Loucy (cell line): Measurements from ENCODE around the gene OR56A3.

Experiments used
- H2AFZ ChIP-seq: fragments of 200-600 bp; sonication (generic); 2 replicates; pipeline ENCODE4 v1.6.0; 2016; ENCODE audit warnings: antibody characterized with exemption, mild to moderate bottlenecking, low read length, moderate library complexity
- H3F3A ChIP-seq: fragments of 200-600 bp; 2 replicates; pipeline ENCODE4 v1.6.0; 2016; ENCODE audit warnings: antibody characterized with exemption, low read depth, mild to moderate bottlenecking
- H3K27me3 ChIP-seq: fragments of 200-600 bp; sonication (generic); 2 replicates; pipeline ENCODE4 v1.6.1; 2014; ENCODE audit warnings: low read length, mild to moderate bottlenecking; ENCODE audit not compliant: insufficient read depth, poor library complexity, severe bottlenecking
- H3K36me3 ChIP-seq: fragments of 200-600 bp; sonication (generic); 2 replicates; pipeline ENCODE4 v1.6.1; 2016; ENCODE audit warnings: low read length; ENCODE audit not compliant: insufficient read depth
- H3K4me1 ChIP-seq: fragments of 200-600 bp; sonication (generic); 2 replicates; pipeline ENCODE4 v1.5.1; 2014; ENCODE audit warnings: low read length, mild to moderate bottlenecking; ENCODE audit not compliant: insufficient read depth, poor library complexity, severe bottlenecking
- H3K4me2 ChIP-seq: fragments of 200-600 bp; sonication (generic); 2 replicates; pipeline ENCODE4 v1.6.0; 2014; ENCODE audit warnings: antibody characterized with exemption, low read length, low read depth, mild to moderate bottlenecking; ENCODE audit not compliant: poor library complexity, severe bottlenecking
- H3K4me3 ChIP-seq: fragments of 200-600 bp; sonication (generic); 2 replicates; pipeline ENCODE4 v1.5.1; 2014; ENCODE audit warnings: low read length, mild to moderate bottlenecking, mixed read lengths; ENCODE audit not compliant: poor library complexity, severe bottlenecking
- H3K79me2 ChIP-seq: fragments of 200-600 bp; sonication (generic); 2 replicates; pipeline ENCODE4 v1.6.1; 2014; ENCODE audit warnings: low read length; ENCODE audit not compliant: insufficient read depth
- H3K9ac ChIP-seq: fragments of 200-600 bp; sonication (generic); 2 replicates; pipeline ENCODE4 v1.6.0; 2014; ENCODE audit warnings: mild to moderate bottlenecking, low read depth, low read length, moderate library complexity; ENCODE audit not compliant: poor library complexity, severe bottlenecking
- H3K9me2 ChIP-seq: fragments of 200-600 bp; sonication (generic); replicated peaks from 2 replicates; pipeline ENCODE4 v1.6.1; 2016; ENCODE audit warnings: low read depth, low read length, mixed read lengths
- H3K9me3 ChIP-seq: fragments of 200-600 bp; sonication (generic); 2 replicates; pipeline ENCODE4 v1.6.1; 2014; ENCODE audit warnings: mild to moderate bottlenecking, antibody characterized with exemption, low read length, low read depth; ENCODE audit not compliant: insufficient read depth
- H4K20me1 ChIP-seq: fragments of 200-600 bp; sonication (generic); 2 replicates; pipeline ENCODE4 v1.6.0; 2014; ENCODE audit warnings: antibody characterized with exemption, low read length, mild to moderate bottlenecking; ENCODE audit not compliant: insufficient read depth, poor library complexity, severe bottlenecking
- CTCF ChIP-seq: fragments of 200-600 bp; sonication (generic); conservative IDR thresholded peaks from 2 replicates; pipeline ENCODE4 v1.5.1; 2014; ENCODE audit warnings: mild to moderate bottlenecking, antibody characterized with exemption, low read length
- EZH2phosphoT487 ChIP-seq: fragments of 200-600 bp; IDR thresholded peaks from 2 replicates; pipeline ENCODE4 v1.6.1; 2018; ENCODE audit warnings: antibody characterized with exemption, mild to moderate bottlenecking, moderate library complexity, borderline replicate concordance

Gene OR56A3

GRCh38 chr11:5966958-5967357 is 24.9 kb downstream of the OR56A3 start:
- no peaks in the 10 kb centered on the region for H4K20me1 ChIP-seq

GRCh38 chr11:5967708-5968107 is 25.7 kb downstream of the OR56A3 start:
- H3F3A ChIP-seq: no peaks in the 10 kb centered on the region
- H3K36me3 ChIP-seq: no peaks in the 10 kb centered on the region
- H3K27me3 ChIP-seq: no peaks in the 10 kb centered on the region
- 0 out of 2 replicates have a peak, but pooled peaks cover 3% of the 10 kb centered on the region for H3K9me3 ChIP-seq
- no peak overlapping the region for H3K9ac ChIP-seq
- H4K20me1 ChIP-seq: no peaks in the 10 kb centered on the region
- TF ChIP-seq EZH2phosphoT487: no peak
- TF ChIP-seq CTCF: no peak
- H2AFZ ChIP-seq: no peak overlapping the region
- no peaks in the 10 kb centered on the region for H3K4me1 ChIP-seq
- H3K4me2 ChIP-seq: no peak overlapping the region
- H3K4me3 ChIP-seq: no peak overlapping the region
- H3K9me2 ChIP-seq: no peaks in the 10 kb centered on the region
- H3K79me2 ChIP-seq: no peaks in the 10 kb centered on the region

More at GRCh38 chr11:5966958-5967357, 24.9 kb downstream of the OR56A3 start:
- no peak overlapping the region for H3K9ac ChIP-seq
- H3K4me1 ChIP-seq: no peaks in the 10 kb centered on the region
- H3K4me3 ChIP-seq: no peak overlapping the region
- no peaks in the 10 kb centered on the region for H3K27me3 ChIP-seq
- TF ChIP-seq EZH2phosphoT487: no peak
- no peak overlapping the region for H2AFZ ChIP-seq
- no peaks in the 10 kb centered on the region for H3K9me2 ChIP-seq
- H3K9me3 ChIP-seq: 0 out of 2 replicates have a peak, but pooled peaks cover 3% of the 10 kb centered on the region
- no peaks in the 10 kb centered on the region for H3K79me2 ChIP-seq
- H3F3A ChIP-seq: no peaks in the 10 kb centered on the region
- H3K4me2 ChIP-seq: no peak overlapping the region
- no peaks in the 10 kb centered on the region for H3K36me3 ChIP-seq

- no peaks in the 10 kb centered on the region for H4K20me1 ChIP-seq
- no peaks in the 10 kb centered on the region for H3F3A ChIP-seq
- H3K9me3 ChIP-seq: 0 out of 2 replicates have a peak, but pooled peaks cover under 1% of the 10 kb centered on the region
- H3K79me2 ChIP-seq: no peaks in the 10 kb centered on the region
- no peak for TF ChIP-seq CTCF
- TF ChIP-seq EZH2phosphoT487: no peak
- H3K4me1 ChIP-seq: no peaks in the 10 kb centered on the region
- H3K4me3 ChIP-seq: no peak within 1 kb of the TSS
- H3K9ac ChIP-seq: no peak within 1 kb of the TSS
- H3K4me2 ChIP-seq: no peak within 1 kb of the TSS
- H3K9me2 ChIP-seq: no peaks in the 10 kb centered on the region
- H3K27me3 ChIP-seq: no peaks in the 10 kb centered on the region
- no peaks in the 10 kb centered on the region for H3K36me3 ChIP-seq
- H2AFZ ChIP-seq: no peak within 1 kb of the TSS
These were observed 26.3 kb downstream of the OR56A3 start, which contains the start of gene OR56A5 for GRCh38 chr11:5968394-5968793. Gene OR56A5, minus strand, starts transcription at chr11:5968494. Its CDS starts 0 bp downstream, at chr11:5968494.

GRCh38 chr11:5973530-5973929 is 31.5 kb downstream of the OR56A3 start:
- H3K9me3 ChIP-seq: no peaks in the 10 kb centered on the region
- no peak overlapping the region for H3K4me2 ChIP-seq

More at GRCh38 chr11:5973530-5973929, 31.5 kb downstream of the OR56A3 start:
- Histone ChIP-seq H3K4me1 (no peaks in the 10 kb centered on the region), H2AFZ (no peak overlapping the region), H3F3A (no peaks in the 10 kb centered on the region), H3K4me3 (no peak overlapping the region), H3K36me3 (no peaks in the 10 kb centered on the region), H3K9me2 (no peaks in the 10 kb centered on the region), H3K9ac (no peak overlapping the region), H3K27me3 (no peaks in the 10 kb centered on the region), H4K20me1 (no peaks in the 10 kb centered on the region), H3K79me2 (no peaks in the 10 kb centered on the region)
- TF ChIP-seq EZH2phosphoT487: no peak
- TF ChIP-seq CTCF: no peak
